ENCODE data around the gene PTPRE. TPM values are rescaled to one million over a fixed set of nuclear protein-coding genes. Genes with fewer than 3 reads are reported as not detected.
A peak's percentile ranks its signal among the peaks of the same experiment; 100 is the strongest.

Gene PTPRE
- total and polyA plus RNA-seq, 8 donors: 1.0 to 7.1 (median 2.1) TPM

- no peaks in the 10 kb centered on the region for H3K27me3 ChIP-seq
- ATAC-seq (no peak), FAIRE-seq (no peak), DNase-seq (no peak)
- WGBS, 2 donors: 70 to 80% methylated on average over 6 of the region's 6 CpGs
- H3K4me1 ChIP-seq: no peaks in the 10 kb centered on the region
- no peak overlapping the region for H3K27ac ChIP-seq
- H3K9me3 ChIP-seq: no peaks in the 10 kb centered on the region
- H3K4me3 ChIP-seq: no peak overlapping the region
- intact Hi-C loops (cut with DNase I): no loop called here
- H3K36me3 ChIP-seq: no peaks in the 10 kb centered on the region
- TF ChIP-seq CTCF (IDR thresholded peaks at IDR 0.05): no peak
These were observed 138.9 kb downstream of the PTPRE start for GRCh38 chr10:128045833-128046120.

GRCh38 chr10:128046156-128046952 lies 139.5 kb downstream of the PTPRE start:
- Histone ChIP-seq H3K36me3 (no peaks in the 10 kb centered on the region), H3K4me1 (no peaks in the 10 kb centered on the region), H3K27me3 (no peaks in the 10 kb centered on the region), H3K4me3 (no peak overlapping the region), H3K27ac (no peak overlapping the region), H3K9me3 (no peaks in the 10 kb centered on the region)
- no peak for TF ChIP-seq CTCF (IDR thresholded peaks at IDR 0.05)
- 79 to 92% methylated on average over 23 of the region's 23 CpGs for WGBS, 2 donors
- ATAC-seq (no peak), FAIRE-seq (no peak), DNase-seq (no peak)
- intact Hi-C loops (cut with DNase I): no loop called here

DNA sequence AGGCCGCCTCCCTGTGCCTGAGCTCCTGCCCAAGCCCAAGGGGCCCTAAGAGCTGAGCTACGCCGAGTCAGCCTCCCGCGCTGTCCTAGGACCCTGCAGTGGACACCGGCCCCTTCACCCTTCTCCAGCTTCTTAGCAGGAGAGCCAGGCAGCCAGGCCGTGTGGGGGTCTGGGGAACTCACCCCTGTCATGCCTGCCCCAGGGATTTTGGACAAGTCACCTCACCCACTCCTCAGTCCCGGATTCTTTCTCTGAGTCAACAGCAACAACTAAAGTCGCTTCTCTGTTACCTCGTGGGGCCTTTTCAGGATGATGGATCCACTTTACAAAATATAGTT lies 140.0 kb downstream of the PTPRE start:
- no peak for ATAC-seq
- H3K4me3 ChIP-seq: no peak overlapping the region
- no peaks in the 10 kb centered on the region for H3K36me3 ChIP-seq
- FAIRE-seq: no peak
- H3K27me3 ChIP-seq: no peaks in the 10 kb centered on the region
- intact Hi-C loops (cut with DNase I): no loop called here
- TF ChIP-seq CTCF (IDR thresholded peaks at IDR 0.05): no peak
- H3K27ac ChIP-seq: no peak overlapping the region
- H3K4me1 ChIP-seq: no peaks in the 10 kb centered on the region
- no peaks in the 10 kb centered on the region for H3K9me3 ChIP-seq
- DNase-seq: peak in 1 of 6 donors; percentile 51
- 78 to 85% methylated on average over 10 of the region's 10 CpGs for WGBS, 2 donors

- Histone ChIP-seq H3K4me3 (peak overlapping the region in 1 of 4 donors; percentile 20), H3K27me3 (no peaks in the 10 kb centered on the region), H3K4me1 (no peaks in the 10 kb centered on the region), H3K9me3 (no peaks in the 10 kb centered on the region), H3K27ac (peak overlapping the region in 2 of 4 donors; percentile 28 to 52), H3K36me3 (no peaks in the 10 kb centered on the region)
- WGBS, 2 donors: 55 to 61% methylated on average over 15 to 17 of the region's 17 CpGs
- DNase-seq (peak in 2 of 6 donors; percentile 61 to 62), FAIRE-seq (no peak), ATAC-seq (peak in 3 of 4 donors; percentile 87 to 90 (median 89))
- intact Hi-C loops (cut with DNase I): no loop called here
- TF ChIP-seq CTCF (IDR thresholded peaks at IDR 0.05): no peak
These were observed 140.4 kb downstream of the PTPRE start for GRCh38 chr10:128047351-128047750.

All from pancreas (tissue), 10 donors.